Measurements from ENCODE around the gene CD33. TPM values are rescaled to one million over a fixed set of nuclear protein-coding genes. Genes with fewer than 3 reads are reported as not detected.

Gene CD33
- total RNA-seq, 1 experiment from 2014 or later, result 2.2 TPM

DNA sequence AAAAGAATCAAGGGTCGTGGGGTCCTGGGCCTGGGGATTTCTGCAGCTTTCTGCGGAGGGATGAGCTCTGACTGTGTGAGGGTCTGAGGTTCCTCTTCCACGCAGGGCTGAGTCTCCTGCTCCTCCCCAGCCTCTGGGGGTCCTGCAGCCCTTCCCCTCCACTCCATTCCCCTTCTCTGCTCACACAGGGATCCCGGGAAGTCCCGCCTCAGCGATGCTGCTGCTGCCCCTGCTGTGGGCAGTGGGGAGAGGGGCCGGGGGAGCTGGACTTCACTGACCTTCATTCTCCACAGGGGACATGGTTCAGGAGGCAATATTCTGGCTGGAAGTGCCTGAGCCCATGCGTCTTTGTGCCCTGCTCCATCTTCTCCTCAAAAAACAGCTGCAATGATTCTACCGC is 26.2 kb upstream of the CD33 start:
- no peak overlapping the region for H3K4me2 ChIP-seq (ENCODE audit: low read length)
- DNase-seq (no peak), ATAC-seq (no peak)
- peaks cover 77% of the 10 kb centered on the region for H3K27me3 ChIP-seq (ENCODE audit: low read length)
- H2AFZ ChIP-seq (ENCODE audit: low read length), result no peak overlapping the region
- POLR2A ChIA-PET (ENCODE audit: unreplicated experiment), result interaction anchor here (0.7 kb wide), 1 partner anchor 312 kb away, joined by 3 read pairs; no protein-coding TSS in a partner anchor
- intact Hi-C loops (cut with micrococcal nuclease), result no loop called here
- CTCF ChIA-PET, result no interaction called here
- H4K20me1 ChIP-seq (ENCODE audit: low read length), result no peaks in the 10 kb centered on the region
- no peaks in the 10 kb centered on the region for H3K79me2 ChIP-seq (ENCODE audit: low read length)
- H3K9me3 ChIP-seq (ENCODE audit: low read length), result no peaks in the 10 kb centered on the region
- BruUV-seq (replicated peaks), result no TSS peak
- H3K36me3 ChIP-seq (ENCODE audit: low read depth, low read length), result no peaks in the 10 kb centered on the region
- no peaks in the 10 kb centered on the region for H3F3A ChIP-seq (ENCODE audit: low read length, unreplicated experiment)
- H3K9ac ChIP-seq (ENCODE audit: low read length), result no peak overlapping the region
- TF ChIP-seq EZH2 (IDR thresholded peaks at IDR 0.05; ENCODE audit: low read length, unreplicated experiment) (no peak), EZH2phosphoT487 (IDR thresholded peaks at IDR 0.05; ENCODE audit: borderline replicate concordance, low read length) (no peak)
- TF ChIP-seq, protein P1, sequence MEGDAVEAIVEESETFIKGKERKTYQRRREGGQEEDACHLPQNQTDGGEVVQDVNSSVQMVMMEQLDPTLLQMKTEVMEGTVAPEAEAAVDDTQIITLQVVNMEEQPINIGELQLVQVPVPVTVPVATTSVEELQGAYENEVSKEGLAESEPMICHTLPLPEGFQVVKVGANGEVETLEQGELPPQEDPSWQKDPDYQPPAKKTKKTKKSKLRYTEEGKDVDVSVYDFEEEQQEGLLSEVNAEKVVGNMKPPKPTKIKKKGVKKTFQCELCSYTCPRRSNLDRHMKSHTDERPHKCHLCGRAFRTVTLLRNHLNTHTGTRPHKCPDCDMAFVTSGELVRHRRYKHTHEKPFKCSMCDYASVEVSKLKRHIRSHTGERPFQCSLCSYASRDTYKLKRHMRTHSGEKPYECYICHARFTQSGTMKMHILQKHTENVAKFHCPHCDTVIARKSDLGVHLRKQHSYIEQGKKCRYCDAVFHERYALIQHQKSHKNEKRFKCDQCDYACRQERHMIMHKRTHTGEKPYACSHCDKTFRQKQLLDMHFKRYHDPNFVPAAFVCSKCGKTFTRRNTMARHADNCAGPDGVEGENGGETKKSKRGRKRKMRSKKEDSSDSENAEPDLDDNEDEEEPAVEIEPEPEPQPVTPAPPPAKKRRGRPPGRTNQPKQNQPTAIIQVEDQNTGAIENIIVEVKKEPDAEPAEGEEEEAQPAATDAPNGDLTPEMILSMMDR (conservative IDR thresholded peaks at IDR 0.05; ENCODE audit: low read depth, low read length), result no peak
- no peaks in the 10 kb centered on the region for H3K4me1 ChIP-seq (ENCODE audit: insufficient read depth, low read length)
- H3K9me2 ChIP-seq (replicated peaks; ENCODE audit: low read length), result no peaks in the 10 kb centered on the region
- H3K27ac ChIP-seq (ENCODE audit: low read length), result no peak overlapping the region
- no peak overlapping the region for H3K4me3 ChIP-seq (ENCODE audit: low read length)

DNA sequence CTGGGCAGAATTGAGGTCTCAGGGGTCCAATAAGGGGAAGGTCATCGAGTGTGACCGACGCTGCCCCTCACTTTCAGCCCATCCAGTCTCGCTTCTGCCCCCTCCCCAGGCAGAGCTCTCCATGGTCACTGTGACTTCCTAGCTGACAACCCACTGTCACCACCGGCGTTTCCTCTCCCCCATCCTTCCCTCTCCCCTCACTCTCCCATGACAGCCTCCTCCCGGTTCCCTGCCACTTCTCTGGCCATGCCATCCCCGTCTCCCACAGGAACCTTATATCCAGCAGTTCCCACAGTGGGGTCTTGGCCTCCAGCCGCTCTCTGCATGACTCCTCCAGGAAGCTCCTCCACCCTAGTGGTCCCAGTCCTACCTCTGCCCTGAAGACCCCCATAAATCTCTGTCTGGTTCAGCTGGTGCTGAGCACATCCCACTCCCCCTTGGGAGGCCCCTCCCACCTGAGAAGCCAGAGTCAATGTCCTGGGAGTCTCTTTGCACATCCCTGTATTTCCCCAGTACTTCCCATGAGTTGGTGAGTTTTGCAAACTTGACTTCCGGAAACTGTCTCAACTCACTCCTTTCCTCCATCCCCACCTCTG is 24.7 kb upstream of the CD33 start:
- Histone ChIP-seq H3K36me3 (ENCODE audit: low read depth, low read length) (no peaks in the 10 kb centered on the region), H3K27ac (ENCODE audit: low read length) (no peak overlapping the region), H3K9me3 (ENCODE audit: low read length) (no peaks in the 10 kb centered on the region), H4K20me1 (ENCODE audit: low read length) (no peaks in the 10 kb centered on the region), H3K27me3 (ENCODE audit: low read length) (peaks cover 79% of the 10 kb centered on the region), H3K4me3 (ENCODE audit: low read length) (no peak overlapping the region), H3F3A (ENCODE audit: low read length, unreplicated experiment) (no peaks in the 10 kb centered on the region), H3K79me2 (ENCODE audit: low read length) (no peaks in the 10 kb centered on the region), H3K9ac (ENCODE audit: low read length) (no peak overlapping the region), H3K9me2 (replicated peaks; ENCODE audit: low read length) (no peaks in the 10 kb centered on the region), H3K4me2 (ENCODE audit: low read length) (no peak overlapping the region), H2AFZ (ENCODE audit: low read length) (no peak overlapping the region), H3K4me1 (ENCODE audit: insufficient read depth, low read length) (no peaks in the 10 kb centered on the region)
- no peak for ATAC-seq
- TF ChIP-seq EZH2 (IDR thresholded peaks at IDR 0.05; ENCODE audit: low read length, unreplicated experiment), result no peak
- TF ChIP-seq EZH2phosphoT487 (IDR thresholded peaks at IDR 0.05; ENCODE audit: borderline replicate concordance, low read length), result no peak
- TF ChIP-seq, protein P1 (conservative IDR thresholded peaks at IDR 0.05; ENCODE audit: low read depth, low read length), result no peak
- intact Hi-C loops (cut with micrococcal nuclease), result no loop called here
- ChIA-PET CTCF (no interaction called here), POLR2A (ENCODE audit: unreplicated experiment) (no interaction called here)
- DNase-seq, result no peak
- BruUV-seq (replicated peaks), result no TSS peak

DNA sequence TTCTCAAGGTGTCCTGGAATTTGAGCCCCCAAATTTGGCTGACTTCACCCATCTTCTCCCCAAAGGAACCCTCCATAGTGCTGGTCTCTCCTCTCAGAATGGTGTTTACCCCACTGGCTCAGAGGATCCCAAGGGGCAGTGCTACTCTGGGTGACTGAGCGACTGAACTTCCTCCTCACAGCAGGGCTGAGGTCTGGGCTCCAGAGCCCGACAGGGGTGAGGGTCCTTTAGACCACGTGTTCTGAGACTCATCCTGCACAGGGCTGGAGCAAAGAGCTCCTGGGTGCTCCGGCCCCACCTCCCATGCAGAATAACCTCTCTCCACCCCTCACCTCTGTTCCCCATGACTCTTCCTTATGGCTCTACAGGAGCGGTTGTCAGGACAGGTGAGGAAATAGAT is 23.2 kb upstream of the CD33 start:
- intact Hi-C loops (cut with micrococcal nuclease), result no loop called here
- DNase-seq (no peak), ATAC-seq (no peak)
- H3K27ac ChIP-seq (ENCODE audit: low read length), result no peak overlapping the region
- CTCF ChIA-PET, result no interaction called here
- no peak overlapping the region for H3K4me3 ChIP-seq (ENCODE audit: low read length)
- peaks cover 74% of the 10 kb centered on the region for H3K27me3 ChIP-seq (ENCODE audit: low read length)
- H3K9me2 ChIP-seq (replicated peaks; ENCODE audit: low read length), result no peaks in the 10 kb centered on the region
- no peak overlapping the region for H2AFZ ChIP-seq (ENCODE audit: low read length)
- BruUV-seq (replicated peaks), result no TSS peak
- H3K9ac ChIP-seq (ENCODE audit: low read length), result no peak overlapping the region
- no peaks in the 10 kb centered on the region for H3K36me3 ChIP-seq (ENCODE audit: low read depth, low read length)
- H4K20me1 ChIP-seq (ENCODE audit: low read length), result no peaks in the 10 kb centered on the region
- H3K4me1 ChIP-seq (ENCODE audit: insufficient read depth, low read length), result no peaks in the 10 kb centered on the region
- POLR2A ChIA-PET (ENCODE audit: unreplicated experiment), result no interaction called here
- no peaks in the 10 kb centered on the region for H3K9me3 ChIP-seq (ENCODE audit: low read length)
- no peaks in the 10 kb centered on the region for H3F3A ChIP-seq (ENCODE audit: low read length, unreplicated experiment)
- H3K79me2 ChIP-seq (ENCODE audit: low read length), result no peaks in the 10 kb centered on the region
- TF ChIP-seq EZH2 (IDR thresholded peaks at IDR 0.05; ENCODE audit: low read length, unreplicated experiment) (no peak), EZH2phosphoT487 (IDR thresholded peaks at IDR 0.05; ENCODE audit: borderline replicate concordance, low read length) (no peak)
- TF ChIP-seq, protein P1 (conservative IDR thresholded peaks at IDR 0.05; ENCODE audit: low read depth, low read length), result no peak
- no peak overlapping the region for H3K4me2 ChIP-seq (ENCODE audit: low read length)

Data from PC-3 (cell line).